HG03558 (cell line): ENCODE measurements around the gene LEPROT.
"Not testable (repeated sequence)": the region's sequence is repeated elsewhere in the genome, so short reads cannot be mapped to it uniquely, and the experiment has no call there.

ENCODE experiments used
- ATAC-seq: cut with Tn5 transposase; IDR thresholded peaks from one replicate; pipeline ENCODE4 v1.9.1; 2021; ENCODE audit warnings: moderate number of reproducible peaks; ENCODE audit not compliant: unreplicated experiment; ENCODE audit errors: extremely low read depth

Gene LEPROT

GRCh38 chr1:65434255-65434654 lies 13.8 kb downstream of the LEPROT start:
- no peak for ATAC-seq

- ATAC-seq = no peak
Observed at GRCh38 chr1:65434760-65435159, 14.3 kb downstream of the LEPROT start.

GRCh38 chr1:65435987-65436386 lies 15.5 kb downstream of the LEPROT start:
- ATAC-seq = no peak

GRCh38 chr1:65437616-65438015 lies 17.1 kb downstream of the LEPROT start:
- no peak for ATAC-seq

- ATAC-seq = no peak
Observed at GRCh38 chr1:65440322-65440900, 19.9 kb downstream of the LEPROT start.

- ATAC-seq = no peak
Observed at GRCh38 chr1:65440915-65441314, 20.4 kb downstream of the LEPROT start.

GRCh38 chr1:65441464-65441863 lies 21.0 kb downstream of the LEPROT start:
- ATAC-seq = no peak

- no peak for ATAC-seq
Observed at GRCh38 chr1:65442442-65442841, 22.0 kb downstream of the LEPROT start.

- ATAC-seq = no peak
Observed at GRCh38 chr1:65443647-65444046, 23.2 kb downstream of the LEPROT start.

- no peak for ATAC-seq
Observed at GRCh38 chr1:65444128-65444640, 23.7 kb downstream of the LEPROT start.

- ATAC-seq = no peak
Observed at GRCh38 chr1:65445837-65446236, 25.4 kb downstream of the LEPROT start.

GRCh38 chr1:65449214-65449823 lies 28.9 kb downstream of the LEPROT start:
- ATAC-seq = no peak

GRCh38 chr1:65455678-65456077 lies 35.2 kb downstream of the LEPROT start:
- ATAC-seq = not testable (repeated sequence)

GRCh38 chr1:65456481-65456880 lies 36.0 kb downstream of the LEPROT start:
- no peak for ATAC-seq

GRCh38 chr1:65457868-65458267 lies 37.4 kb downstream of the LEPROT start:
- no peak for ATAC-seq

- ATAC-seq = no peak
Observed at GRCh38 chr1:65458730-65459396, 38.4 kb downstream of the LEPROT start.

GRCh38 chr1:65459397-65459768 lies 38.9 kb downstream of the LEPROT start:
- no peak for ATAC-seq

GRCh38 chr1:65465837-65466236 lies 45.4 kb downstream of the LEPROT start:
- not testable (repeated sequence) for ATAC-seq

GRCh38 chr1:65467536-65467935 lies 47.1 kb downstream of the LEPROT start:
- ATAC-seq = no peak

GRCh38 chr1:65469126-65469888 lies 48.8 kb downstream of the LEPROT start:
- ATAC-seq = no peak

- ATAC-seq = no peak
Observed at GRCh38 chr1:65469889-65470340, 49.4 kb downstream of the LEPROT start.
